ENCODE measurements around the gene C1orf122.
"Not testable (repeated sequence)": the region's sequence is repeated elsewhere in the genome, so short reads cannot be mapped to it uniquely, and the experiment has no call there.

Gene C1orf122

DNA sequence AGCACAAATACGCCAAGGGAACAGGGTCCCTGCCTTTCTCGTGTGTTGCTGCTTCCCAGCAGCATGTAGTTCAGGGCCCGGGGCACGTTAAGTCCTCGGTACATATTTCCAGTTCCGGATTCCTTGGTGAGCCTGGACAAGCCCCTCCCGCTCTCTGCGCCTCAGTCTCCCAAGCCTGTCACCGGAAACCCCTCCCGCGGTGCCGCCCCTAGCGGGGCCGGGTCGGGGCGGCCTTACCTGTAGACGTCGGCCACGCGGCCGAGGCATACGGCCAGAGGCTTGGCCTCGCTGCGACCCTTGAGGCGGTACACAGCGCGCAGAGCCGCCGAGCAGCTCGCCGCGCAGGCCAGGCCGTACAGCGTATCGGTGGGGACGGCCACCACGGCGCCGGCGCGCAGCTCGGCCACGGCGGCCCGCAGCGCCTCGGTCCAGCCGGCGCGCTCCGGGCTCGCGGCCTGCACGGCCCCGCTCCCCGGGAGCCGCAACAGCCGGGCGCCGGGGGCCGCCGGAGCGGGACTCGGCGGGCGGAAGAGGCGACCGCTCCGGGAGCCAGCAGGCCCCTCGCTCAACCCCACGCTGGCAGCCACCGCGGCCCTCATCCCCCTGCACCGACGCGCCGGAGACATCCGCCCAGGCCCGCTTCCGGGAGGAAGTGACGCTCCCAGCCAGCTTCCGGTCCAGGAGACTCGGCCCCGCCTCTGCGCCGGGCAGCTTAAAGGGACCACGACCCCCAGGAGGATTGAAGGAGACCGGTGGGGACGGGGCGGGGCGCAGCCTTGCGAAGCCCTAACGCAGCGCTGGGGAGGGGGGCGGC is at the start of gene C1orf122, which contains the start of gene YRDC:
C1orf122 (plus strand) TSS at position 236 of the 814 bp plus-strand sequence. CDS start 615 bp downstream, outside the sequence.
YRDC (minus strand) TSS at position 654 of the 814 bp plus-strand sequence; CDS start at position 626, 28 bp downstream.
- H3K4me3 ChIP-seq (ENCODE audit: low read length): peak within 1 kb of the TSS; percentile 91
- peak within 1 kb of the TSS; percentile 91 for H3K9ac ChIP-seq (ENCODE audit: low read length)
- peak within 1 kb of the TSS; percentile 90 for H3K27ac ChIP-seq (ENCODE audit: low read depth, low read length)
- no peaks in the 10 kb centered on the region for H3K27me3 ChIP-seq (ENCODE audit: control insufficient read depth, insufficient read depth, low read length)
- H3K4me1 ChIP-seq (ENCODE audit: control insufficient read depth, insufficient read depth, low read length): peaks cover 8% of the 10 kb centered on the region
- H3K36me3 ChIP-seq (ENCODE audit: control insufficient read depth, insufficient read depth, low read length): peaks cover 27% of the 10 kb centered on the region

DNA sequence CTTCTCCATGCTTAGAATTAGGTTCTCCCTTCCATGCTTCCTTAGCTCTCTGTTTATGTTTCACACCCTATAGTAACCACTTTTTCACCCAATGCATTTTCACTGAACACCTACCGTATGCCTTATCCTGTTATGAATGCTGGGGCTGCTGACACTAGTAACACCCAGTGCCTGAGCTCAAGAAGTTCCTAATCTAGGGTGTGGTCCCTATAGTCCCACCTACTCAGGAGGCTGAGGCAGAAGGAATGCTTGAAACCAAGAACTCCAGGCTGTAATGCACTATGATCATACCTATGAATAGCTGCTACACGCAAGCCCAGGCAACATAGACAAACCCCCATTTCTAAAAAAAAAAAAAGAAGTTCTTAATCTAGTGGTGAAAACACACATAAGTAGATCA is 48.1 kb upstream of the C1orf122 start:
- Histone ChIP-seq H3K27ac (ENCODE audit: low read depth, low read length) (no peak overlapping the region), H3K27me3 (ENCODE audit: control insufficient read depth, insufficient read depth, low read length) (peaks cover 18% of the 10 kb centered on the region), H3K9ac (ENCODE audit: low read length) (no peak overlapping the region), H3K4me1 (ENCODE audit: control insufficient read depth, insufficient read depth, low read length) (no peaks in the 10 kb centered on the region), H3K4me3 (ENCODE audit: low read length) (no peak overlapping the region), H3K36me3 (ENCODE audit: control insufficient read depth, insufficient read depth, low read length) (no peaks in the 10 kb centered on the region)

- Histone ChIP-seq H3K9ac (ENCODE audit: low read length) (no peak overlapping the region), H3K27me3 (ENCODE audit: control insufficient read depth, insufficient read depth, low read length) (peaks cover 31% of the 10 kb centered on the region), H3K4me1 (ENCODE audit: control insufficient read depth, insufficient read depth, low read length) (no peaks in the 10 kb centered on the region), H3K27ac (ENCODE audit: low read depth, low read length) (no peak overlapping the region), H3K36me3 (ENCODE audit: control insufficient read depth, insufficient read depth, low read length) (no peaks in the 10 kb centered on the region), H3K4me3 (ENCODE audit: low read length) (no peak overlapping the region)
These were observed 46.0 kb upstream of the C1orf122 start for GRCh38 chr1:37761416-37762095.

DNA sequence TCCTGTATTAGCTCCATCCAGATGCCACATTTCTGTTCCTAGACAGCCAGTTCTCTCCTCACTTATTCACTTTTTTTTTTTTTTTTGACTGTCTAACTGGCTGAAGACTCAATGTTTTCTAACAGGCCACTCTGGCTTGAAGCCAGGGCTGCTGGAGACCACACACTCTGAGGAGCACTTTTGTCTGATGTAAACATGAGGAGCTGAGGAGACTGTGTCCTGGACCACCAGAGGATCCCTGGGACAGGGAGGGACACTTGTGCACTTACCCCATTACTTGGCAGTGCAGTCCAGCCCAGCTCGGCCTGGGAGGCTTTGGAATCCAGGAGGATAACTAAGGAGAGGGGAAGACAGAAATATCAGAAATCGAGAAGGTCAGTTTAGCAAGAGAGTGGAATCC is 45.1 kb upstream of the C1orf122 start:
- Histone ChIP-seq H3K27me3 (ENCODE audit: control insufficient read depth, insufficient read depth, low read length) (peaks cover 31% of the 10 kb centered on the region), H3K4me3 (ENCODE audit: low read length) (no peak overlapping the region), H3K9ac (ENCODE audit: low read length) (no peak overlapping the region), H3K36me3 (ENCODE audit: control insufficient read depth, insufficient read depth, low read length) (no peaks in the 10 kb centered on the region), H3K27ac (ENCODE audit: low read depth, low read length) (no peak overlapping the region), H3K4me1 (ENCODE audit: control insufficient read depth, insufficient read depth, low read length) (no peaks in the 10 kb centered on the region)

DNA sequence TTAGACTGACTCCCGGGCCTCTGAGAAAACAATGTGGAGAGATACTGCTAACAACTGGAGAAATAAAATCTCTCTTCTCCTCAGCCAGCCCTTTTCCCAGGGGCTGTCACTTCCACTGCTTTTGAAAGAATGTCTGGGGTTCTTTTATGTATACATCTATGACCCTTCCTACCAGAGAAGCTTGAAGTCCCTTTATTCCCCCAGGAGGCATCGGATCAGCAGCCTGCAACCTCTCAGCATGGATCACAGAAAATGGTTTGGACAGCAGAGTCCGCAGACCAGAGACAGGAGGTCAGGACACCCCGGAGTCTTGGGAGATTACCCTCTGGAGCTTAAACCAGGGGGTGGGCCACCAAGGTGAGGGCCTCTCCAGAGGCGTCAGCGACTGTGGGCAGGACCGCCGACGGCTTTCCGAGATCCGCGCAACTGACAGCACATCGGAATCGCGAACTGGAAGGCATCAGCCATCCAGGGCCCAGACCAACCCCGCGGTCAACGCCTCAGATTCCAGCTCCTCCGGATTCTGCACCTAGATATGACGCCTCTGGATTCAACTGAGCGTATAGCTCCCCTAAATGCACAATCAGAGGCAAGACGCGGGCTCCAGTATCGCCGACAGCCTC is 43.7 kb upstream of the C1orf122 start:
- peaks cover 30% of the 10 kb centered on the region for H3K27me3 ChIP-seq (ENCODE audit: control insufficient read depth, insufficient read depth, low read length)
- H3K9ac ChIP-seq (ENCODE audit: low read length): no peak overlapping the region
- H3K36me3 ChIP-seq (ENCODE audit: control insufficient read depth, insufficient read depth, low read length): no peaks in the 10 kb centered on the region
- H3K4me3 ChIP-seq (ENCODE audit: low read length): no peak overlapping the region
- no peak overlapping the region for H3K27ac ChIP-seq (ENCODE audit: low read depth, low read length)
- H3K4me1 ChIP-seq (ENCODE audit: control insufficient read depth, insufficient read depth, low read length): no peaks in the 10 kb centered on the region

GRCh38 chr1:37764414-37764825 is 43.2 kb upstream of the C1orf122 start:
- H3K27ac ChIP-seq (ENCODE audit: low read depth, low read length): no peak overlapping the region
- H3K36me3 ChIP-seq (ENCODE audit: control insufficient read depth, insufficient read depth, low read length): no peaks in the 10 kb centered on the region
- H3K27me3 ChIP-seq (ENCODE audit: control insufficient read depth, insufficient read depth, low read length): peaks cover 30% of the 10 kb centered on the region
- no peak overlapping the region for H3K4me3 ChIP-seq (ENCODE audit: low read length)
- H3K4me1 ChIP-seq (ENCODE audit: control insufficient read depth, insufficient read depth, low read length): no peaks in the 10 kb centered on the region
- H3K9ac ChIP-seq (ENCODE audit: low read length): no peak overlapping the region

DNA sequence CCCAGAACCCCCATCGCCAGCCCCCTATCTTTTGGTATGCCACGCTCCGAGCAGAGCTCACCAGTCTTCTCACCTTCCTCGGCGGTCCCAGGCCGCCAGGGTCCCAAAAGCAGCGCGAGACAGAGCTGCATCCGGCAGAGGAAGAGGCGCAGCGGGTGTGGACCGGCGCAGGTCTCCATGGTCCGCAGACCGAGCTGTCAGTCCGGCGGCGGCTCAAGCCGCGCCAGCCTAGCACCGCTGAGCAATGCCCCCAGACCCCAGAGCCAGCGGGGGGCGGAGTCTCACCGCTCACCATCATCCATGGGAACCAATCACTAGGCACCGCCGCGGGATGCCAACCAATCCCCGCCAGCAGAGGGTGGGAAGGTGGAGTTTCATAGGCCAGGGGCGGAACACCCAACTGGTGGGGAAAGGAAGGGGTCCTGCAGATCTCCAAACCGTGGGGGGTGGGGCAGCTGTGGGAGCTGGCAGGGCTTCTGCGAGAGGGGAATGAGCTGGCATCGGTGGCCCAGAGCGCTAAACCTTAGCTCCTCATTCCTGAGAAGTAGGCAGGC is 42.6 kb upstream of the C1orf122 start, which contains the start of gene EPHA10:
EPHA10 (minus strand) TSS at position 233 of the 554 bp plus-strand sequence; CDS start at position 179, 54 bp downstream.
- Histone ChIP-seq H3K27me3 (ENCODE audit: control insufficient read depth, insufficient read depth, low read length) (peaks cover 30% of the 10 kb centered on the region), H3K4me1 (ENCODE audit: control insufficient read depth, insufficient read depth, low read length) (no peaks in the 10 kb centered on the region), H3K9ac (ENCODE audit: low read length) (no peak within 1 kb of the TSS), H3K4me3 (ENCODE audit: low read length) (no peak within 1 kb of the TSS), H3K36me3 (ENCODE audit: control insufficient read depth, insufficient read depth, low read length) (no peaks in the 10 kb centered on the region), H3K27ac (ENCODE audit: low read depth, low read length) (no peak within 1 kb of the TSS)

DNA sequence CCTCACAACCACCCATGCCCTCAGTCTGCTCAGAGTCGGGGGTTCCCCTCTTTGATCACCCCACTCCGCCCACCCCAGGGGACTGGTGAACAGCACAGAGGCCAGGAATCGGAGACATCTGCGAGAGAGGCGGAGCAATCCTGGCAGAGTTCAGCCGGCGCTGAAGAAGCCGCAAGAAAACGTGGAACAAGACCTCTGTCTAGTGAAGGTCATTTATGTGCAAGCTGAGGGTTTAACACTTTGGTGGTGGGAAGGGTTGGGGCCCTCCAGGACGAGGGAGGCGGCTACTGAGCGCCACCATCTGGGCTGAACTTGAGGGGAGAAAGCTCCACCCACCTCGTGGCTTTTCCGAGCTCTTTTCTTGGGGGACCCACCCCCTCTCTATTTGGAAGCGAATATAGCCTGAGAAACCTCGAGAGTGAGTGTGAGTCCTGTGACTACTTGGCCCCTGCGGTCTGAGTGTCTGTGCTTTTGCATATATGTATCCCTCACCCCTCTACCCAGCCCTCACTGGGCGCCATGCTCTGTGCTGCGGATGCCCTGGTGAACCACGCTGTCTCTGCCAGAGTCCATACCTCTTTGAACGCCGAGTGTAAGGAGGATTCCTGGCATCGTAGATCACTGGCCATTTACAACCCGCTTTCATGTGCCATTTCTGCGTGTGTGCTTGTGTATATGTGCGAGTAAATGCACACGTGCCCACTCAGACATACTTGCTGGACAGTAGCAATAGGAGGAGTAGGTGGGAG is 41.5 kb upstream of the C1orf122 start:
- Histone ChIP-seq H3K27me3 (ENCODE audit: control insufficient read depth, insufficient read depth, low read length) (peaks cover 30% of the 10 kb centered on the region), H3K27ac (ENCODE audit: low read depth, low read length) (no peak overlapping the region), H3K4me1 (ENCODE audit: control insufficient read depth, insufficient read depth, low read length) (no peaks in the 10 kb centered on the region), H3K4me3 (ENCODE audit: low read length) (no peak overlapping the region), H3K9ac (ENCODE audit: low read length) (no peak overlapping the region), H3K36me3 (ENCODE audit: control insufficient read depth, insufficient read depth, low read length) (no peaks in the 10 kb centered on the region)

DNA sequence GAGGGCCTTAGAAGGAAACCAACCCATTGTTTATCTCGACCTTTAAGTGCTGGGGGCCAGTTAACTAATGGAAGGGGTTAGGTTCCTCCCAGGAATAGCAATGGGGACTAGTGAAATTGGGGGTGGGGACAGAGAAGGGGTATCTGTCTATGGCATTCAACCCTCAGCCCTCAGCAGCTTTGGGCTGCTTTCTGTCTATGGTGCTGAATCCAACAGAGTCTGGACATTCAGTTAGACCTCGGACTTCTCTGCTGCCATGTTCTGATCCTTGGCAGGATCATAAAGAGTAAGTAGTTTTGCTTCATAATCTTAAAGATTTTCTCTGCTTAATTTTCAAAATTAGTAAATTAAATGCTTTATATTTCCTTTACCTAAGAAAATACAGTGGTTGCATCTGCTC is 40.1 kb upstream of the C1orf122 start:
- Histone ChIP-seq H3K4me1 (ENCODE audit: control insufficient read depth, insufficient read depth, low read length) (no peaks in the 10 kb centered on the region), H3K36me3 (ENCODE audit: control insufficient read depth, insufficient read depth, low read length) (no peaks in the 10 kb centered on the region), H3K4me3 (ENCODE audit: low read length) (no peak overlapping the region), H3K27me3 (ENCODE audit: control insufficient read depth, insufficient read depth, low read length) (peaks cover 27% of the 10 kb centered on the region), H3K9ac (ENCODE audit: low read length) (no peak overlapping the region), H3K27ac (ENCODE audit: low read depth, low read length) (no peak overlapping the region)

DNA sequence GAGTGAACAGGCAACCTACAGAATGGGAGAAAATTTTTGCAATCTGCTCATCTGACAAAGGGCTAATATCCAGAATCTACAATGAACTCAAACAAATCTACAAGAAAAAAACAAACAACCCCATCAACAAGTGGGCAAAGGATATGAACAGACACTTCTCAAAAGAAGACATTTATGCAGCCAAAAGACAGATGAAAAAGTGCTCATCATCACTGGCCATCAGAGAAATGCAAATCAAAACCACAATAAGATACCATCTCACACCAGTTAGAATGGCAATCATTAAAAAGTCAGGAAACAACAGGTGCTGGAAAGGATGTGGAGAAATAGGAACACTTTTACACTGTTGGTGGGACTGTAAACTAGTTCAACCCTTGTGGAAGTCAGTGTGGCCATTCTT is 36.1 kb upstream of the C1orf122 start:
- H3K27ac ChIP-seq (ENCODE audit: low read depth, low read length); H3K9ac ChIP-seq (ENCODE audit: low read length); H3K4me3 ChIP-seq (ENCODE audit: low read length); H3K4me1 ChIP-seq (ENCODE audit: control insufficient read depth, insufficient read depth, low read length); H3K27me3 ChIP-seq (ENCODE audit: control insufficient read depth, insufficient read depth, low read length); H3K36me3 ChIP-seq (ENCODE audit: control insufficient read depth, insufficient read depth, low read length): not testable (repeated sequence)

- Histone ChIP-seq H3K27me3 (ENCODE audit: control insufficient read depth, insufficient read depth, low read length) (peaks cover 2% of the 10 kb centered on the region), H3K4me1 (ENCODE audit: control insufficient read depth, insufficient read depth, low read length) (no peaks in the 10 kb centered on the region), H3K36me3 (ENCODE audit: control insufficient read depth, insufficient read depth, low read length) (no peaks in the 10 kb centered on the region), H3K27ac (ENCODE audit: low read depth, low read length) (no peak overlapping the region), H3K9ac (ENCODE audit: low read length) (no peak overlapping the region), H3K4me3 (ENCODE audit: low read length) (no peak overlapping the region)
These were observed 30.6 kb upstream of the C1orf122 start for GRCh38 chr1:37776946-37777516.

All from rectal smooth muscle tissue (tissue), 1 donor.